GM12864 (cell line): Measurements from ENCODE around the gene PHKB.

Experiments
- DNase-seq: peaks from one replicate; pipeline ENCODE4 v3.0.0-alpha.2; 2011; ENCODE audit warnings: low read depth
- H3K4me3 ChIP-seq: 2 replicates; pipeline ENCODE4 v1.5.1; 2011; ENCODE audit warnings: mild to moderate bottlenecking, low read depth, low read length, control low read depth
- CTCF ChIP-seq: IDR thresholded peaks from 2 replicates; pipeline ENCODE4 v1.5.1; 2011; ENCODE audit warnings: low read depth, mild to moderate bottlenecking, moderate library complexity, low read length, control low read depth, inconsistent platforms; ENCODE audit errors: missing control alignments

PHKB gene

GRCh38 chr16:47446431-47446830 lies 14.7 kb upstream of the PHKB start:
- H3K4me3 ChIP-seq, result no peak overlapping the region

DNA sequence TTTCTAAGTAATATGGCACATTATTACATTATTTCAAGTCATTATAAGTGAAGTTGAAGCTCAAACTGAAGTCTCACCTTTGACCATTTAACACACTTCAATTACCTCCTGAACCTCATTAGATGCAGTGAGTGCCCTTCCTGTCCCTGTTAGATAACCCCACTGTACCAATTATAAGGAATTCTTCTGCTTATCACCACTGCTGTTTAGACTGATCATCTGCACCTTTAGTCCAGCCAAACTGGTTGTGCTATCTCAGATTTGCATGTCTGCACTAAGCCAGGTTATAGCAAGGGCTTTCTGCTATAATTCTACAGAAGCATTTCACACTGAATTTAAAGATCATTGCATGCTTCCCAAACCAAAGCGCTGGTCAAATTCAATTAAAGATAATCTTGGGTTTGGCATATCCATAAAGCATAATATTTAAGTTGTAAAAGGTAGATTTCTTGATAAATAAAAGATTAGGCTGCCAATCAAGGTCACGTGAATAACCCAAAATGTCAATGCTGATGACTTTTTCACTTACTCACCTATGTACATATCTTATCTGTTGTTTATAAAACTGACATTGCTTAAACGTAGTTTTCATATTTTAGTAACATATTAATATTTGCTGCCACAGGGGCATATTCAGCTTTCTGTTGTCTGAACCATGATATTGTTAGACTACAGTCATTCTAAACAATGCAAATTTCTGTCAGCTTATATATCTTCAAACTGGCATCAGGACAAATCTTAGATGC lies 12.1 kb upstream of the PHKB start:
- DNase-seq, result no peak
- no peak overlapping the region for H3K4me3 ChIP-seq
- no peak for TF ChIP-seq CTCF

More at GRCh38 chr16:47446431-47446830, 14.7 kb upstream of the PHKB start:
- no peak for DNase-seq
- TF ChIP-seq CTCF, result no peak

- no peak for TF ChIP-seq CTCF
- H3K4me3 ChIP-seq, result no peak overlapping the region
- DNase-seq, result no peak
These were observed 11.3 kb upstream of the PHKB start for GRCh38 chr16:47449788-47450187.

DNA sequence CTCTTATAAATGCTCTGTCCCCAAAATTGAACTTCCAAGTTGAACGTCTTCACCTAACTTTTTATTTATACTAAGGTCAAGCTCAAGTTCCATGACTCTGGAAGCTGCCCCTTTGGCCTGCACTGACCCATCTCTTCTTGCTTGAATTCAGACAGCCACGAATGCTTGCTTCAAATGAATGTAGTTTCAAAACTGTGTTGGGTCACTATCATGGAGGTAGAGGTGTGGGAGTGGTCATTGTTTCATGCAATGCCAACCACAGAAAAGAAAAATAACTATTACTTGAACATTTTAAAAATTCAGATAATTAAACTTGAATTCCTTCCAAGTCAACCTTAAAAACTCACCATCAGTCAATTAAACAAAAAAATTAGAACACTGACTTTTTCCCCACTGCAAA lies 2.8 kb upstream of the PHKB start:
- no peak overlapping the region for H3K4me3 ChIP-seq
- no peak for TF ChIP-seq CTCF
- DNase-seq, result no peak

DNA sequence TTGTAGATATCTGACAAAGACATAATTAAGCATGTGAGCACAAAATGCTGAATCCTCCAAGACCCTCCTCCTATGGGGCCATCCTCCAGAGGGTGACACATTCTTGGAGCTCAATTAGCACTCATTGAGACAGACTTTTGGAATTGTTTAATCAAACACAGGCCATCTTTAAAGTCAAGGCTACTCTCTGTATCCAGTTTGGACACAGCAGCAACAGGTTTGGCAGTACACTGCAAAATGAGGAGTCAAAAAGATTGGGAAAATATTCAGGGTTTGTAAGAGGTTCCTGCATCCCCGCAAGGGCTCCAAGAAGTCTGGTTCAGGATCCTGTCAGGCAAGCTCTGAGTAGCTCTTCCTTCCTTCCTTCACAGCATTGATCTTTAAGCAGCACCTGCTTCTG lies 1.5 kb upstream of the PHKB start:
- no peak for DNase-seq
- TF ChIP-seq CTCF, result no peak
- peak overlapping the region; percentile 71 for H3K4me3 ChIP-seq

DNA sequence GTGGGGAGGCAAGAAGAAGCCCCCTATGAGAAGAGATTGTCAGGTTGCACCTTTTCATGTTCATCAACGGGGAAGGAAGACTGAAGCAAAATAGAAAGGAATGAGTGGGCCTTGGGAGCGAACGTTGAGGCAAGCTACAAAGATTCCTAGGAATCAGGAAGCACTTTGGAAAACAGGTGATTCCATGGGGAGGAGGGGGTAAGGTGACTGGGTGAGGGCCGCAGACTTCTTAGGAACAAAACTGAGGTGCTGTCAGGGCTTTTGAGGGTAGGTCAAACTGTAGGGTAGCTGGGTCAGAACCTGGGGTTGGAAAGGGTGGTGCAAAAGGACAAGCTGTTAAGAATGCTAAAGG lies 796 bp upstream of the PHKB start:
- no peak for TF ChIP-seq CTCF
- DNase-seq, result no peak

More for the DNA sequence above, 796 bp upstream of the PHKB start:
- H3K4me3 ChIP-seq, result peak overlapping the region; percentile 71
